GM21528 (cell line): Measurements from ENCODE around the gene CLMN.

ENCODE experiments used
- ATAC-seq: cut with Tn5 transposase; IDR thresholded peaks from one replicate; pipeline ENCODE4 v1.9.1; 2021; ENCODE audit warnings: mild to moderate bottlenecking, moderate library complexity; ENCODE audit not compliant: unreplicated experiment, low FRiP score

The CLMN gene

GRCh38 chr14:95319312-95320077, at the start of gene CLMN:
Gene CLMN (minus strand): TSS chr14:95319908. CDS start chr14:95319792, 116 bp downstream.
- no peak for ATAC-seq

GRCh38 chr14:95365401-95365800, 45.7 kb upstream of the CLMN start:
- ATAC-seq, result no peak

- ATAC-seq, result no peak
Observed at GRCh38 chr14:95364481-95365209, 44.9 kb upstream of the CLMN start.

- no peak for ATAC-seq
Observed at GRCh38 chr14:95363468-95363954, 43.8 kb upstream of the CLMN start.

GRCh38 chr14:95362138-95362494, 42.4 kb upstream of the CLMN start:
- no peak for ATAC-seq

- no peak for ATAC-seq
Observed at GRCh38 chr14:95361373-95362137, 41.8 kb upstream of the CLMN start.

GRCh38 chr14:95360828-95361227, 41.1 kb upstream of the CLMN start:
- ATAC-seq, result no peak

GRCh38 chr14:95359994-95360826, 40.5 kb upstream of the CLMN start:
- ATAC-seq, result no peak

GRCh38 chr14:95356245-95356869, 36.6 kb upstream of the CLMN start:
- no peak for ATAC-seq

GRCh38 chr14:95355422-95355821, 35.7 kb upstream of the CLMN start:
- no peak for ATAC-seq

GRCh38 chr14:95354834-95355233, 35.1 kb upstream of the CLMN start:
- ATAC-seq, result no peak

- no peak for ATAC-seq
Observed at GRCh38 chr14:95353664-95354063, 34.0 kb upstream of the CLMN start.

- ATAC-seq, result no peak
Observed at GRCh38 chr14:95353007-95353406, 33.3 kb upstream of the CLMN start.

- ATAC-seq, result no peak
Observed at GRCh38 chr14:95352481-95352880, 32.8 kb upstream of the CLMN start.

GRCh38 chr14:95349241-95349640, 29.5 kb upstream of the CLMN start:
- no peak for ATAC-seq

GRCh38 chr14:95348395-95349080, 28.8 kb upstream of the CLMN start:
- ATAC-seq, result no peak

- no peak for ATAC-seq
Observed at GRCh38 chr14:95346820-95347219, 27.1 kb upstream of the CLMN start.

GRCh38 chr14:95346266-95346665, 26.6 kb upstream of the CLMN start:
- no peak for ATAC-seq

- no peak for ATAC-seq
Observed at GRCh38 chr14:95345032-95345431, 25.3 kb upstream of the CLMN start.
